ENCODE measurements around the gene APOBEC3A. TPM values are rescaled to one million over a fixed set of nuclear protein-coding genes. Genes with fewer than 3 reads are reported as not detected.

Gene APOBEC3A
- total RNA-seq, 6 donors from 2014 or later: 3.0 to 27.3 (median 8.3) TPM

DNA sequence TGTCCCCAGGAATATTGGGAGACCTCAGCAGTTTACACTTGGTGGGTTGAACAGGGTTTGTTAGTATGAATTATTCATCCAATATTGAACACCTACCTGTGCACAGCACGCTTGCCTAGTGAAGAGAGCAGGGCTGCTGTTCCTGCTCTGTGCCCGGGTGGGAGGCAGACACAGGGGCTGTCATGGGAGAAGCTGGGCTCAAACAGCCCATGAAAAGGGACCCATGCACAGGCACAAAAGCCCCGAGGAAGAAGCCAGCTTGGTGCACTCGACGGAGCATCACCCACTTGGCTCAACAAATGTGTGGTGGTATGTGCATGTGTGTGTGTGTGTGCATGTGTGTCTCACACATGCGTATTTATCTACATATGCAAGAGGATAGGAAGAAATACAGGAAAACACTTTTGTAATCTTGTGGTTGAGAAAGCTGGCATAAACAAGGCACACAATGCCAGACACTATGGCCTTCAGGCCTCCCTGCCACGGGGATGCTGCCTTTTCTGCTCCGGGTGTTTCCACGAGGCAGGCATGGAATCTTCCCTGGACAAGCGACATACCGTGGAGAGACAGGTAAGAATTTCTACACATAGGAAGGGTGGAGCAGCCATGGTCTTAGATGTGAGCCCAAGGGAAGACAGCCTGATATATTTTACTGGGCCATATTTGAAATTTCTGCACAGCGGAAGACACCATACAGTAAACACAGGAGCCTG, 5.0 kb upstream of the APOBEC3A start:
- TF ChIP-seq POLR2AphosphoS5 (IDR thresholded peaks at IDR 0.05): peak in 1 of 2 donors; percentile 71
- TF ChIP-seq POLR2A (IDR thresholded peaks at IDR 0.05): no peak
- DNase-seq: peak in 1 of 2 donors; percentile 23
- Histone ChIP-seq H3K4me1 (peaks cover 0 to 10% (median 5%) of the 10 kb centered on the region in 4 donors), H3K9me3 (no peaks in the 10 kb centered on the region), H3K36me3 (no peaks in the 10 kb centered on the region), H3K27me3 (no peaks in the 10 kb centered on the region), H3K27ac (peak overlapping the region; percentile 80 to 85 (median 82)), H3K4me3 (peak overlapping the region in 1 of 4 donors; percentile 17)
- no peak for ATAC-seq (ENCODE audit: low FRiP score in 2 of 2)
- 72 to 75% methylated on average over 12 of the region's 12 CpGs for WGBS, 2 donors

- Histone ChIP-seq H3K27ac (peak overlapping the region; percentile 80 to 85 (median 82)), H3K36me3 (no peaks in the 10 kb centered on the region), H3K4me1 (peaks cover 0 to 10% (median 5%) of the 10 kb centered on the region in 4 donors), H3K4me3 (peak overlapping the region in 1 of 4 donors; percentile 17), H3K9me3 (no peaks in the 10 kb centered on the region), H3K27me3 (no peaks in the 10 kb centered on the region)
- ATAC-seq (ENCODE audit: low FRiP score in 2 of 2) (no peak), DNase-seq (peak in 1 of 2 donors; percentile 19)
- 80 to 96% methylated on average over 1 to 7 of the region's 8 CpGs for WGBS, 2 donors
- TF ChIP-seq POLR2AphosphoS5 (IDR thresholded peaks at IDR 0.05) (no peak), CTCF (IDR thresholded peaks at IDR 0.05) (no peak), POLR2A (IDR thresholded peaks at IDR 0.05) (no peak), EP300 (IDR thresholded peaks at IDR 0.05) (no peak)
Measured at GRCh38 chr22:38953091-38953490, 4.3 kb upstream of the APOBEC3A start.

DNA sequence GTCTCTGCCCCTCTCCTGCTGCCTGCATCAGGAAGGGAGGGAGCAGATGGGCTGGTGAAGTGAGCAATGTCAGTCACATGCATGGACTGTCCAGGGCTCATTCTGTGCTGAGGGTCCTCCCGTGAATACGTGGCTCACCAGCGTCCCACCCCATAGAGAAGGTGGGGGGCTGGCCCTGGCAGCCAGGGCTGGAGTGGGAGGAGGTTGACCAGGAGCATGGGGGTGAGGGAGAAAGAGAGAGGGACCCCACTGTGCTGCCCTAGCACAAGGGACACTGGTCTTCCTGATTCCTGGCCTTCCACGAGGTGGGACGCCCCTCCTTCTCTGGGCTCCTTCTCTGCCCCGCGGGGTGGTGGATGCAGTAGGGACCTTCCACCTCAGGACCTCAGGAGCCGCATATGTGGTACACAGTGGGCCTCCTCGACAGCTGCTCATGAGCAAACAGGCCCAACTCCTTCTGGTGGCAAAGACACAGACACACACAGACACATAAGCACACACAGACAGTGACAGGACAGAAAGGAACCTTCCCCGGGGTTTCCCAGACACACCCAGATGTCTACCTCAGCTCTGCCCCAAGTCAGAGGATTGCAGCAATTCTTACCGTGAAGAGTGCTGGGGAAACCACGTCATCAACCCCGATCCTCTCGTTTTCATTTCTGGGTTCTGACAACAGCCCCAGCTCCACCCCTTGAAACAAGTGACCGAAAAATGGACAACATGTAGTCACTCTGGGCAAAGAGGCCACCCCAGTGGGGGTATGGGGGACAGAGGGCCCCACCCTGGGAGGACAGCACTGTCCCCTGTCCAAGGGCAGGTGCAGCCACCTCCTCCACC, 3.6 kb upstream of the APOBEC3A start:
- no peaks in the 10 kb centered on the region for H3K9me3 ChIP-seq
- DNase-seq (peak in 1 of 2 donors; percentile 80), ATAC-seq (ENCODE audit: low FRiP score in 2 of 2) (peak; percentile 8 to 56)
- peak overlapping the region; percentile 80 to 85 (median 82) for H3K27ac ChIP-seq
- H3K36me3 ChIP-seq: no peaks in the 10 kb centered on the region
- TF ChIP-seq POLR2AphosphoS5 (IDR thresholded peaks at IDR 0.05) (peak in 1 of 2 donors; percentile 55), EP300 (IDR thresholded peaks at IDR 0.05) (no peak), POLR2A (IDR thresholded peaks at IDR 0.05) (peak in 1 of 4 donors; percentile 44), CTCF (IDR thresholded peaks at IDR 0.05) (no peak)
- no peak overlapping the region for H3K4me3 ChIP-seq
- 60 to 63% methylated on average over 9 to 15 of the region's 15 CpGs for WGBS, 2 donors
- H3K4me1 ChIP-seq: peaks cover 0 to 10% (median 5%) of the 10 kb centered on the region in 4 donors
- no peaks in the 10 kb centered on the region for H3K27me3 ChIP-seq

GRCh38 chr22:38954414-38955043, 2.9 kb upstream of the APOBEC3A start:
- ATAC-seq (ENCODE audit: low FRiP score in 2 of 2) (no peak), DNase-seq (peak in 1 of 2 donors; percentile 20)
- no peaks in the 10 kb centered on the region for H3K9me3 ChIP-seq
- no peaks in the 10 kb centered on the region for H3K36me3 ChIP-seq
- TF ChIP-seq POLR2A (IDR thresholded peaks at IDR 0.05) (no peak), EP300 (IDR thresholded peaks at IDR 0.05) (no peak), CTCF (IDR thresholded peaks at IDR 0.05) (no peak), POLR2AphosphoS5 (IDR thresholded peaks at IDR 0.05) (no peak)
- no peak overlapping the region for H3K4me3 ChIP-seq
- H3K27me3 ChIP-seq: no peaks in the 10 kb centered on the region
- peaks cover 0 to 10% (median 5%) of the 10 kb centered on the region in 4 donors for H3K4me1 ChIP-seq
- WGBS, 2 donors: 79 to 80% methylated on average over 7 to 13 of the region's 13 CpGs
- H3K27ac ChIP-seq: peak overlapping the region; percentile 69 to 82 (median 80)
